ENCODE data around the gene CCNT2.
"Not testable (repeated sequence)": the region's sequence is repeated elsewhere in the genome, so short reads cannot be mapped to it uniquely, and the experiment has no call there.

The CCNT2 gene

DNA sequence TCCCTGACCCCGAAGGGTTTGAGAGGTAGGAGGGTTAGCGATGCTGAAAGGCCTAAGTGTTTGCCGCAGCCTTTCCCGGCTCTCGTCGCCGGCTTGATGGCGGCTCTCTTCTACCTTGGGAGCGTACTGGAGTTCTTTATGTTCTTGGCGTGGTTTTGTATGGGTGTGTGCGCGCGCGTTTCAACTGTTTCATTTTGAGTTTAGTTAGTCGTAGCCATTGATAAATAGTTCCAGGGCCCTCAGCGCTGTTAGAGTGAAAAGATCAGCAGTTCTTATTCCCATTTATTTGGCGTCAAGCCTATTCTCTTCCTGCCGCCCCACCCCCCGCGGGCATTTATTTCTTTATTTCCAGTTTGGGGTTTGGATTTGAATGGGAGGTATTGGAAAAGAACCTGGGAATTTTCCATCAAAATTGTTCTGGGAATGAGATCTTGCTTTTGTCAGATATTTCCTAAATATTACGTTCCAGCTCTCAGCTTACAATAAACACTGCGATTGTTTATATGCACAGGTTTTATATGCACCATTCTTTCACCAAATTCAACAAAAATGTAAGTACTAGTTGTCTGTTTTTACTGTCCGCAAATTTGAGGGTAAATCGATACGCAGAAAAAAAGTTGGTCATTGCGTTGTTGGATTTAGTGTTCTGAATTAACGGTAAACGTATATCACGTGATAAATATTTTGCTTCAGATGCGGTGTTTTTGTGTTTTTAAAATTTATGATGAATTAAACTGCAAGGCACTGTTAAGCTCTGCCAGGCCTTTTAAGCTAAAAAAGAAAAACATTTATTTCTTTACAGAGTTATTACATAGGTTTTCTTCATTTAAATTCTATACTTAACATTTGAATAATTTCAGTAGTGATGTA is 954 bp downstream of the CCNT2 start:
- peak; percentile 68 for DNase-seq

DNA sequence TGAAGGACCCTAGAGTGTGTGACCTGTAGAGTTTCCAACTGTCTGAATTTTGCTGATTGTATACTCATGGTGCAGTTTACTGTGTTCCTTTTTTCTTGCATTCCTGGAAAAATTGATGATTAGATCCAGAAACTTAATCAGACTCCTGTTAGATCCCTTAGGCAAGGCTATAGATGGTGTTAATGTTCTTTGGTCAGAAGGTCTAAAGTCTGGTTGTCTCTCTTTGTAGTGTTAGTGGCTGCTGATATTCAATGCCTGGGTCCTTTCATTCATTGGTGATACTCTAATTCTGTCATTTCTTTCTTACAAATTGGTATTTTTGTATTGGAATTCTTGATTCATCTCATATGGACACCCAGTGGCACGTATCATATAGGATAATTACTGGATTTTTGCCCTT is 6.3 kb downstream of the CCNT2 start:
- DNase-seq: no peak

DNA sequence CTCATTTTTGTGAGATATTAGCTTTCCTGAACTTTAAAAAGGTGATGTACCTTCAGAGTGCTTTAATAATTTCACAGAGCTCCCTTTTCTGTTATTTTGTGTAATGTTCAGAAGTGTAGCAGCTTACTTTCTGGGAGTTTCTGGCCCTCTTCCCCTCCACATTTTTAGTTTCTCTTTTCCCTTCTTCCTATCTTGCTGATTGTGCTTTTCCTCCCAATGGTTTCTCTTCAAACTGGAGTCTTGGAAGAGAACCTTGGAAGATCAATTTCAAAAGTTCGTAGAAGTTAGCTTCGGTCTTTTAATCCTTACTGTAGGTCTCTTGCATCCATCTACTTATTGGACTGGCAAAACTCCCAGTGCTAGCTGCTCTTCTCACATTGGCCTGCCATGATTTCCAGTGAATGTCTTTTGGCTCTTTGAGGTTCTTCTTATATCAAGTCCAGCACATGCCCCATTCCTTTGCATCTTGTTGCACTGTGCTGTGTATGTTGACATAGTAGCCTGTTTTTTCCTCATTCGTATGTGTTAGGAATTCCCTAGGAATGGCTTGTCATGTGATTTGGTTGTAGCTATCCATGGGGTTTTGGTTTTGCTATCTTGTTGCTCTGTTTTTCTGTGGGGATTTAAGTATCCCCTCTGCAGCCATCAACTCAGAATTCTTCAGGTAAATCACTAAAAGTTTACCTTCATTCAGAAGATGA is 7.8 kb downstream of the CCNT2 start:
- DNase-seq: no peak

DNA sequence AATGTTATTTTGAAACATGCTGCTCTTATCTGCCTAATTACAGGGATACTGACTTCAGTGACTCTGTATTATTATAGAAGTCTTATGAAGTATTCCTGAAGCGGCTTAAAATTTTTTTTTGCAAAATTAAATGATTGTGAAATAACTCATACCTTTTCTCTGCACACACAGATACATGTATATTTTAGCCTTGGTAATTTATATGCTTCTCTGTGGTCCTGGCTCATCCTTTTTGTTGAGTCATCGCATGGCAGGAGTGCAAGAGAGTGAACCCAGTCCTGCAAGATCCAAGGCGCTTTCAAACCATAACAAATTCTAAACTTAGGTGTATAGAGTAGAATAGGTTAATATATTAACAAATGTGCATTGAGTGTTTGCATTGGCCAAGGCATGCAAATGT is 8.6 kb downstream of the CCNT2 start:
- peak; percentile 33 for DNase-seq

DNA sequence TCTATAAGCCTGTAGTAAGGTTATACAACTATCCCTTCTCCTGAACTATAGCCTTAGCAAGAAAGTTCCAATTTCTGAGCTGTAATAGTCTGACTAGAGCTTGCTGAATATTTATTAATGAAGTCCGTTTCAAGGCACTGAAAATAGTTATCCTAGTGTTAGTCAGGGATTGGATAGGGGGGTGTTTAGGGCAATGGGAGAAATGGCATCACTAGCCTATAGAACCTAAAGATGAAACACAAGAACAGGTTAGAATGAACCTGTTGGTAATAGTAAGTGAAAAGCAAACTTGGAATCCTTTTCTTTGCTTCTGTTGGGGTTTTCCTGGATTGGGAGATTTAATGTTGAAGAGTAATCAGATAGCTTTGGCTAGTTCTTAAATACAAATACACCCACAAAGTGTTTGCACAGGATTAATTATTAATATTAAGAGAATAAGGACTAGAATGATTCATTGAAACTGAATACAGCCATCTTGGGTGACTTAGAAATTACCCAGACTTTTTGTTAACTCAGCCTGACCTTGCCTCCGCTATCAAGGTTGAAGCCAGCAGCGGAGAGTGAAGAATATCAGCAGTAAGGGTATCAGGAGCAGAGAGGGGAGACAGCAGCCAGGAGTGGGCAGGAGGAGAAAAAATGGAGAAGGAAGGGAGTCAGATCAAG is 14.4 kb downstream of the CCNT2 start:
- no peak for DNase-seq

DNA sequence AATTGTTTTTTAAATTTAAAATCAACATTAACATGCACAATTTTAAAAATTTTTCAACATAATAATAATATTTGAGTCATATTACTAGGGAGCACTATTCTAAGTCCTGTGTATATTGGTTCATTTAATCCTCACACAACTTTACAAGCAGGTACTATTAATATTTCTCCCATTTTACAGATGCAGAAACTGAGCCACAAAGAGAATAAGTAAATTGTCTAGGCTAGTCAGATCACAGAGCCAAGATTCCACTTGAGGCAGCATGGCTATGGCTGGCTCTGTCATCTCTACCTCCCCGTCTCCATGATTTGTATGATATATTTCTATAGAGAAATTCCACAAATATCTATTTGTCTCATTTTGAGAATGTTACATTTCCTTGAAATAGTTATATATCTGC is 15.1 kb downstream of the CCNT2 start:
- DNase-seq: no peak

DNA sequence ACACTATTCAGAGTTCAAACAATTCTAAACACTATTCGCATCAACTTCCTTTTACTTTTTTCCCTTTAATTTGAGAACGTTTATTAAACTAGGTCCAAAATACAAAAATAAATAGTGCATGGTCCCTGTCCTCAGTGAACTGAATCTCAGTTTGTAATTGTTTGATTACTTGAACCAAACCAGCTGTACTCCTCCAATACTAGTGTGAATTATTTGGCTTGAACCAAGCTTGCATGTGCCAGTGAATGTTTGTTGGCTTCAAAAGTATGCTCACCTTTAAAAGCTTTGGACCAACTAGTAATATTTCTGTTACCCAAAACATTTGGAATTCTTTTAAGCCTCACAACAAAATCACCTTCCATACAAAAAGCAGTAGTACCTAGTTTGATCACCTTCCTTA is 15.5 kb downstream of the CCNT2 start:
- DNase-seq: no peak

DNA sequence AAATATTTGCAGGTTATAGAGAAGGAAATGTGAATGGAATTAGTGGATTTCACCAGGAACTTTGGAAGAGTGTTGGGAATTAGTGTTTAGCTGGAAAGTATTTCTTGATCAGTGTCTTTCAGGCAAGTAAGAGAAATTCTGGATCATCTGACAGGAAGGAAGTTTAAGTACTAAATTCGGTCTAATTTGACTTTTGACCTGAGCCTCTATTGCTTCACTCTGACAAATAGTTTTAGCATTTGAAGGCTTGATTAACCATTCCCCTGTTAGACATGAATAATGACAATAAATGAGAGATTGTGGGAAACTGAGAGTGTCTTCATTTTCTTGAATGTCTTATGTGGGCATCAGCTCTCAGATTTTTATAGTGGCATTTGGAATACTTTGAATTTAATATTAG is 16.0 kb downstream of the CCNT2 start:
- DNase-seq: no peak

DNA sequence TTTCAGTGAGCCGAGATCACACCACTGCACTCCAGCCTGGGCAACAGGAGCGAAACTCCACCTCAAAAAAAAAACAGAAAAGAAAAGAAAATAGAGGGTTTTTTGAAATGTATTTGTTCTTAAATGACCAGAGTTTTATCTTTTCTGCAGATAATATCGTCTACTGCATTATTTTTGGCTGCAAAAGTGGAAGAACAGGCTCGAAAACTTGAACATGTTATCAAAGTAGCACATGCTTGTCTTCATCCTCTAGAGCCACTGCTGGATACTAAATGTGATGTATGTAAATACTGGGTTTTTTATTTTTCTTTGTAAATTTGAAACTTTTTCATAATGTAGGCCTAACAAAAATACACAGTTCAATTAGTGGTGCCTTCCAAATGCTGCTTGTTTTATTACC is 18.1 kb downstream of the CCNT2 start:
- no peak for DNase-seq

DNA sequence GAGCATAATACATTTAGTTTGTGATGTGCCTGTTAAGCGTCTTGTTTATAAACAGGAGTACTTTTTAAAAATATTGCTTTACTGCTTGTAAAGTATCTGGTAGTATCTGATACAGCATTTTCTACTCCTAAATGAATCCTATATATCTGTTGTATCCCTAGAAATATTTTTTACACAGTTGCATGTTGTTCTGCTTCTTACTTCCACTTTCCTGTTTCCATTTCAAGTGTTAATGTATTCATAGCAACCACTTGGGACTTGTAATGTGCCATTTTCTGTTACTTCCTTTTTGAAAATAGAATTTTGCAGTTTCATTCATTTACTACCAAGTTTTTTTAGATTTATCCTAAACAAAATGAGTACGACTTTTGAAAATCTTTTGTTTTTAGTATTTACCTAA is 24.9 kb downstream of the CCNT2 start:
- DNase-seq: peak; percentile 18

DNA sequence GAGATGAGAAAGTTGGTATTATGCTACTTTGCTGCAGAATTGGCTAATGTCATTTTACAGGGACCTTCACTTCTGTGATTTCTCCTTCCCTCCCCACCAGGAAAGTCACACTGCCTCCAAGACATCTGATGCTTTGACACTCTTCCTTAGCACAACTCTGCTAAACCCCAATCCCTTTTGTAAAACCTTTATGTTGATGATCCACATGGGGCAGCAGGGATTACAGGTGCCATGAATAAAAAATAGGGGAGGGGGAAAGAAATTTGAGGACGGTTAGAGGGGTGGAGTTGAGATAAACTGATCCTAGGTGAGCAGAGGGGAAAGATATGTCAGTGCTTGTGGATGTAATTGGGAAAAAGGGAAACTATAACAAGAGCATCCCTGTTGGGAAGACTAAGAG is 26.4 kb downstream of the CCNT2 start:
- DNase-seq: no peak

DNA sequence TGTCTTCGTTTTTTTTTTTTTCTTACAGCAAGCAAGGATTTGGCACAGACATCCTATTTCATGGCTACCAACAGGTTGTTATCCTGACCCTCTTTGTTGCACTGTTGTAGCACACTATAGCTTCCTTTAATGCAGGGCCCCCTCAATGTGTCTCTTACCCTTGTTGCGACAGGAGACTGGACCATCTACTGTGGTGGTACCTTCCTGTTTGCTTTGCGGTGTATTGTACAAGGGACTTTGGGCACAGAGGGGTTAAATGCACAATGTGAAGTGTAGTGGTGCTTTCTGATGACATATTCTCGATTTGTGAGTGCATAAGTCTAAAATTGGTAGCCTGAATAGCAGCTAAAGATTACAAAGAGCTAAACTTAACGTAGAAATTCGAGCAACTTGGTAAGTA is 27.5 kb downstream of the CCNT2 start:
- DNase-seq: no peak

DNA sequence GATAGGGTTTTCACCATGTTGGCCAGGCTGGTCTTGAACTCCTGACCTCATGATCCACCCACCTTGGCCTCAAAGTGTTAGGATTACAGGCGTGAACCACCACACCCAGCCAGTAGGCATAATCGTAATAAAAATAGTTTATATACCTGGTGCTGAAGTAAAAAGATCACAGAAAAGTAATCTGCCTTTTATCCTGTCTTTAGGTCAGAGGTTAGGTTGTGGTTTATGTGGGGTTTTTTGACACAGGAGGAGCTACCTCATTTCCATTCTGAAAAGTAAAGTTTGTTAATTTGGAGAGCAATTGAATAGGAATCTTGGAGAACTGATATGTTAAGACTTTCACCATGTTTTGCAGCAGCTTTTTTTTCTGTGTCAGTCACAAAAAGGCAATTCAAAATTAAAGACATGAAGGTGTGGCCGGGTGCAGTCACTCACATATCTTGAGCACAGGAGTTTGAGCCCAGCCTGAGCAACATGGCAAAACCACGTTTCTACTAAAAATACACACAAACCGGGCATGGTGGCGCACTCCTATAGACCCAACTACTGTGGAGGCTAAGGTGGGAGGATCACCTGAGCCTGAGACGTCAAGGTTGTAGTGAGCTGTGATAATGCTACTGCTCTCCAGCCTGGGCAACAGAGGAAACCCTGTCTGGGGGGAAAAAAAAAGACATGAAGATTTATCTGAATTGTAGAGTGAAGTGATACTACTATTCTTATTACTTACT is 31.5 kb downstream of the CCNT2 start:
- no peak for DNase-seq

DNA sequence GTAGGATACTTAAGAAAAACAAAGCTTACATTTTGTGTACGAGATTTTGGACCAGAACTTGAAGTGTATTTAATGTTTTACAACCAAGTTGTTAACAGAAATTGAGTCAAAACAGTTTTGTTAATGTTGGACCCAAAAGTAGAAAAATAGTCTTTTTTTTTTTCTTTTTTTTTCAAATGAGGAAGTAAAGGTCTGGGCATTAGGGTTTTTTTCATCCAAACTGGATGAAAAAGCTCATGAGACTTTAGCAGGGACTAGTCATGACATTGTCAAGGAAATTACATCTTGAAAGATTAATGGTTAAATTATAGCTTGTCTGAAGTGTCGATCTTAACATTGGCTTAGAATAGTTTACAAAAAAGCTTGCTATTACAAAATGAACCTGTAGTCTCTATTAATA is 32.3 kb downstream of the CCNT2 start:
- no peak for DNase-seq

DNA sequence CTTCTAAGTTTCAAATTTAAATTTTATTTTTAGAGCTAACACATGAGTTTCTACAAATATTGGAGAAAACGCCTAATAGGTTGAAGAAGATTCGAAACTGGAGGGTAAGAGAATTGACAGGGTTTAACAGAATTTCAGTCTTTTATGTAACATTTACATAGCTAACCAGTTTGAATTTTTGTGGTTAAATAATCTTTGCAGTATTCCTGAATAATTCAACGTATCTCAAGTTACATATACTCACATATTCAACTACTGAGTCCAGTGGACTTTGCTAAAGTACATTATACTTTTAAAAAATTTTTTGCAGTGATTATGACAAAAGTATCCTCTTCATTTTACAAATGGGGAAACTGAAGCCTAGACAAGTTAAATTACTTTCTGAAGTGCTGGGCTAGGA is 34.0 kb downstream of the CCNT2 start:
- no peak for DNase-seq

DNA sequence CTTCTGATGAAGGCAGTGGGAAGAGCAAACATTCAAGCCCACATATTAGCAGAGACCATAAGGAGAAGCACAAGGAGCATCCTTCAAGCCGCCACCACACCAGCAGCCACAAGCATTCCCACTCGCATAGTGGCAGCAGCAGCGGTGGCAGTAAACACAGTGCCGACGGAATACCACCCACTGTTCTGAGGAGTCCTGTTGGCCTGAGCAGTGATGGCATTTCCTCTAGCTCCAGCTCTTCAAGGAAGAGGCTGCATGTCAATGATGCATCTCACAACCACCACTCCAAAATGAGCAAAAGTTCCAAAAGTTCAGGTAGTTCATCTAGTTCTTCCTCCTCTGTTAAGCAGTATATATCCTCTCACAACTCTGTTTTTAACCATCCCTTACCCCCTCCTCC is 35.4 kb downstream of the CCNT2 start:
- no peak for DNase-seq

DNA sequence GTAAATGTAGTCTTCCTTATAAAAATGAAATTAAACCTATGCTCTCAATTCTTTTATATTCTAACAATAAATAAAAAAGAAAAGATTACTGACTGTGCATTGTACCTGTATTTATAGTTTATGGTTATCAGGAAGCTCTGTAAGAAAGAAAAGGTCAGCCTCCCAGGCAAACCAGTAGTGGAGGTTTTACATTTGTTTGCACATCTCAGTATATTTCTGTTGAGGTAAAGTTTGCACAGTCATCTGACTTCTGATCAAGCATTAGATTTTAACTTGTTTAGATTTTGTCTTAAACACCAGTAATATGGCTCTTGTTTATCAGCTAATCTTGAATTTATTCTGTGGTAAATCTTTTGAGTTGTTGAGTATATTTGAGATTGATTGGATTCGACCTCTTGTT is 37.1 kb downstream of the CCNT2 start:
- DNase-seq: no peak

DNA sequence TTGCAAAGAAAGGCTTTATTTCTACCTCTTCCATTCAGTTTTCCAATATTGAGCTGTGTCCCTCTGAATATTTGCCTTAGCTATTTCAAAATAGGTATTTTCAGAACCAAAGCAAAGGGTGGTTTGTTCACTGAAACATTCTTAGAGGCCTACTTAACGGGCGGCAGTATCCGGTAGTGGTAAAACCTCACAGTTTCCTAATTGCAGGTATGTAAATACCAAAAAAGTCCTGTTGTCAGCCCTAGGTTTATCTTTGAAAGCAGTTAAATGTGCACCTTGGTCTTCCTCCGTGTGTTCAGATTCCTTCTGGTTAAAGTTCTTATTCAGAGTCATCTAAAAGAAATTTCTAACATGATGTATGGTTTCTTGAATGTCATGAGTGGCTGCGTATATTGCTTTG is 38.9 kb downstream of the CCNT2 start:
- no peak for DNase-seq

DNA sequence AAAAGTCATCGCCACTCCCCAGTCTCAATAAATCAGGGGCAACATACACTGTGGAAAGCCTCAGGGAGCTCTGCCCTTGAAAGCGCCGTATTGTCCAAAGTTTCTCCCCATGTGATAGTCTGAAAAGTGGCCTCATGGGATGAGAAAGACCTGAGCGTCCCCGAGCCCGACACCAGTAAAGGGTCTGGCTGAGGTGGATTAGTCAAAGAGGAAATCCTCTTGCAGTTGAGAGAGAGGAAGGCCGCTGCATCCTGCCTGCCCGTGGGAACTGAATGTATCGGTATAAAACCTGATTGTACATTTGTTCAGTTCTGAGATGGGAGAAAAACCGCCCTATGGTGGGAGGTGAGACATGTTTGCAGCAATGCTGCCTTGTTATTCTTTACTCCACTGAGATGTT is 48.5 kb downstream of the CCNT2 start:
- DNase-seq: not testable (repeated sequence)

DNA sequence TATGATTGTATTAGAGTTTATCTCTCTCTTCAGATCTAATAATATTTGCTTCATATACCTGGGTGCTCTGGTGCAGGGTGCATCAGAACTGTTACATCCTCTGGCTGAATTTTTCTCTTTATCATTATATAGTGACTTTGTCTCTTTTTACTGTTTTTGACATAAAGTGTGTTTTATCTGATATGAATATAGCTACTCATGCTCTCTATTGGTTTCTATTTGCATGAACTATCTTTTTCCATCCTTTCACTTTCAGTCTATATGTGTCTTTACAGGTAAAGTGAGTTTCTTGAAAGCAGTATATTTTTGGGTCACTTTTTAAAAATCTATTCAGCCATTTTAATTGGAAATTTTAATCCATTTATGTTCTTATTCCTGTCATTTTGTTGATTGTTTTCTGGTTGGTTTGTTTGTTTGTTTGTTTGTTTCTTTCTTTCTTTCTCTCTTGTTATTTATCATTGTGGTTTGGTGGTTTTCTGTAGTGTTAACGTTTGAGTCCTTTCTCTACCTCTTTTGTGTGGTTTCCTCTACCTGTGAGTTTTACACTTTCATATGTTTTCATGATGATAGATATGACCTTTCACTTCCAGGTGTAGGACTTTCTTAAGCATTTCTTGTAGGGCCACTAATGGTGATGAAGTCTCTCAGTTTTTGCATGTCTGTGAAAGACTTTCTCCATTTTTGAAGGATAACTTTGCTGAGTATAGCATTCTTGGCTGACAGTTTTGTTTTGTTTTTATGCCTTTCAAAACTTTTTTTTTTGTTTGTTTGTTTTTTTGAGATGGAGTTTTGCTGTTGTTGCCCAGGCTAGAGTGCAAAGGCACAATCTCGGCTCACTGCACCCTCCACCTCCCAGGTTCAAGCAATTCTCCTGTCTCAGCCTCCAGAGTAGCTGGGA is 54.9 kb downstream of the CCNT2 start:
- no peak for DNase-seq

DNA sequence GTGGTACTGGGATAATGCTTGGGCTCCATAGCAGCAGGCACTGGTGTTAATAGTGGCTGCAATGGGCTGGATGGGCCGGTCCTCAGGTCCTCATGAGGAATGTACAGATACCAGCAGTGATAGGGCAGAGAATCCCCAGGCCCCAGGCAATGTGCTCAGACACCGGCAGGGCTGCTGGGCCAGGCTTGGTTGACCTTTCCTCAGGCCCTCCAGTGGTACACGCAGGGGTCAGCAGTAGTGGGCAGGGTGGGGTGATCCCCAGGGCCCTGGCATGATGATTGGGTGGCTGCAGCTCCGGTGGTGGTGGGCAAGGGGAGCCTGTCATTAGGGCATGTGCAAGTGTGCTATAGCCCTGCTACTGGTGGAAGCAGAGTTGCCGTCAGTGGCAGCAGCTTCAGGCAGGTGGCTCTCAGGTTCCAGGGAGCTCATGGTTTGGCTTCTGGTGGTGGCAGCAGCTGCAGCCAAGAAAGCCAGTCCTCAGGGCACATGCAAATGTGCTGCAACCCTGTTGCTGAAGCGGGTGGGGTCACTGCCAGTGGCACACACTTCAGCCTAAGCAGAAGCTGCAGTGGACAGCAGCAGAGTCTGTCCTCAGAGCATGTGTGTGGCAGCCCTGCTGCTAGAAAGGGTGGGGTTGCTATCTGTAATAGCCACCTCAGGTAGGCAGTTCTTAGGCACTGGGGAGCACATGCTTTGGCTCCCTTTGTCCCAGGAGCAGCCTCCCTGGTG is 56.8 kb downstream of the CCNT2 start:
- no peak for DNase-seq
